Measurements from ENCODE around the gene ATP2A3.

- TF ChIP-seq CTCF (IDR thresholded peaks at IDR 0.05; ENCODE audit: poor library complexity, severe bottlenecking) (no peak), POLR2AphosphoS5 (IDR thresholded peaks at IDR 0.05) (no peak), SMC3 (conservative IDR thresholded peaks at IDR 0.05; ENCODE audit: poor library complexity) (no peak), EZH2 (IDR thresholded peaks at IDR 0.05; ENCODE audit: borderline replicate concordance, insufficient read depth, low read length, poor library complexity, severe bottlenecking) (no peak), EP300 (conservative IDR thresholded peaks at IDR 0.05; ENCODE audit: poor library complexity, severe bottlenecking) (no peak), MXI1 (conservative IDR thresholded peaks at IDR 0.05; ENCODE audit: poor library complexity, severe bottlenecking) (no peak), RAD21 (conservative IDR thresholded peaks at IDR 0.05) (no peak)
Observed at GRCh38 chr17:3954086-3954485, 10.2 kb downstream of the ATP2A3 start.

Measured in neural cell (in vitro differentiated cells).